GM10266 (cell line): ENCODE data around the gene GORASP2.

ENCODE experiments used
- DNase-seq: peaks from one replicate; pipeline ENCODE4 v3.0.0; 2012; ENCODE audit errors: extremely low spot score
- CTCF ChIP-seq: IDR thresholded peaks from 2 replicates; pipeline ENCODE4 v1.5.1; 2012; ENCODE audit warnings: mild to moderate bottlenecking, low read depth; ENCODE audit not compliant: control insufficient read depth, insufficient read depth; ENCODE audit errors: missing control alignments

GORASP2 gene

GRCh38 chr2:170966648-170967396 is 37.8 kb downstream of the GORASP2 start:
- peak; percentile 3 for TF ChIP-seq CTCF
- no peak for DNase-seq

- TF ChIP-seq CTCF: no peak
- DNase-seq: no peak
These were observed 38.5 kb downstream of the GORASP2 start for GRCh38 chr2:170967553-170967952.

- TF ChIP-seq CTCF: no peak
- DNase-seq: no peak
These were observed 39.4 kb downstream of the GORASP2 start for GRCh38 chr2:170968205-170969003.

GRCh38 chr2:170969030-170969429 is 40.0 kb downstream of the GORASP2 start:
- DNase-seq: no peak
- no peak for TF ChIP-seq CTCF

GRCh38 chr2:170969872-170970496 is 40.9 kb downstream of the GORASP2 start:
- no peak for TF ChIP-seq CTCF

GRCh38 chr2:170971071-170971470 is 42.0 kb downstream of the GORASP2 start:
- DNase-seq: no peak
- no peak for TF ChIP-seq CTCF

More at GRCh38 chr2:170969872-170970496, 40.9 kb downstream of the GORASP2 start:
- no peak for DNase-seq
